ENCODE results near the gene ERP27.

GRCh38 chr12:14938301-14938700, at the start of gene ERP27:
- TF ChIP-seq, protein P1, sequence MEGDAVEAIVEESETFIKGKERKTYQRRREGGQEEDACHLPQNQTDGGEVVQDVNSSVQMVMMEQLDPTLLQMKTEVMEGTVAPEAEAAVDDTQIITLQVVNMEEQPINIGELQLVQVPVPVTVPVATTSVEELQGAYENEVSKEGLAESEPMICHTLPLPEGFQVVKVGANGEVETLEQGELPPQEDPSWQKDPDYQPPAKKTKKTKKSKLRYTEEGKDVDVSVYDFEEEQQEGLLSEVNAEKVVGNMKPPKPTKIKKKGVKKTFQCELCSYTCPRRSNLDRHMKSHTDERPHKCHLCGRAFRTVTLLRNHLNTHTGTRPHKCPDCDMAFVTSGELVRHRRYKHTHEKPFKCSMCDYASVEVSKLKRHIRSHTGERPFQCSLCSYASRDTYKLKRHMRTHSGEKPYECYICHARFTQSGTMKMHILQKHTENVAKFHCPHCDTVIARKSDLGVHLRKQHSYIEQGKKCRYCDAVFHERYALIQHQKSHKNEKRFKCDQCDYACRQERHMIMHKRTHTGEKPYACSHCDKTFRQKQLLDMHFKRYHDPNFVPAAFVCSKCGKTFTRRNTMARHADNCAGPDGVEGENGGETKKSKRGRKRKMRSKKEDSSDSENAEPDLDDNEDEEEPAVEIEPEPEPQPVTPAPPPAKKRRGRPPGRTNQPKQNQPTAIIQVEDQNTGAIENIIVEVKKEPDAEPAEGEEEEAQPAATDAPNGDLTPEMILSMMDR (IDR thresholded peaks at IDR 0.05): no peak
- no peak for TF ChIP-seq EP300 (IDR thresholded peaks at IDR 0.05)
